Ascending aorta (tissue), 2 donors: ENCODE data around the gene SHANK3. TPM values are rescaled to one million over a fixed set of nuclear protein-coding genes. Genes with fewer than 3 reads are reported as not detected.
A peak's percentile ranks its signal among the peaks of the same experiment; 100 is the strongest.

ENCODE experiments used
- DNase-seq, 2 donors: peaks; one replicate each; pipeline ENCODE4 v3.0.0-alpha.2; 2019; ENCODE audit warnings: low spot score in 2 of 2
- H3K27ac ChIP-seq, 2 donors: fragments of 200-600 bp; sonication (generic); one replicate each; pipeline ENCODE4 v1.5.1; 2016 to 2017; ENCODE audit warnings: mild to moderate bottlenecking in 1 of 2
- H3K27me3 ChIP-seq: fragments of 200-600 bp; sonication (generic); one replicate; pipeline ENCODE4 v1.5.1; 2017
- H3K36me3 ChIP-seq, 2 donors: fragments of 200-600 bp; sonication (generic); one replicate each; pipeline ENCODE4 v1.5.1; 2016
- H3K4me1 ChIP-seq, 2 donors: fragments of 200-600 bp; sonication (generic); one replicate each; pipeline ENCODE4 v1.5.1; 2016 to 2017; ENCODE audit warnings: mild to moderate bottlenecking in 1 of 2
- H3K4me3 ChIP-seq, 2 donors: fragments of 200-600 bp; sonication (generic); one replicate each; pipeline ENCODE4 v1.5.1; 2016 to 2017; ENCODE audit warnings: mild to moderate bottlenecking in 1 of 2
- H3K9me3 ChIP-seq, 2 donors: fragments of 200-600 bp; sonication (generic); one replicate each; pipeline ENCODE4 v1.5.1; 2016
- intact Hi-C: fragments of 100-400 bp; cut with DNase I; formaldehyde crosslinking; loops from one replicate; pipeline ENCODE4 v1.15.1; 2023
- total RNA-seq: library from RNA; depleted of rRNA; stranded (reverse); fragments of >200 nt; gene quantifications from one replicate; pipeline ENCODE4 v1.1.0, GENCODE V29; 2016
- TF ChIP-seq, protein P1 (sequence below), 3 experiments: fragments of 200-600 bp in 2 of 3; fragments of 450-650 bp in 1 of 3; sonication (generic) in 2 of 3; IDR thresholded peaks; one replicate each; pipeline ENCODE4 v1.5.1; 2016 to 2019; ENCODE audit warnings: antibody characterized with exemption in 3 of 3, mild to moderate bottlenecking in 1 of 3, moderate library complexity in 1 of 3

Gene SHANK3
- total RNA-seq, 1 donor from 2014 or later: 128 TPM

DNA sequence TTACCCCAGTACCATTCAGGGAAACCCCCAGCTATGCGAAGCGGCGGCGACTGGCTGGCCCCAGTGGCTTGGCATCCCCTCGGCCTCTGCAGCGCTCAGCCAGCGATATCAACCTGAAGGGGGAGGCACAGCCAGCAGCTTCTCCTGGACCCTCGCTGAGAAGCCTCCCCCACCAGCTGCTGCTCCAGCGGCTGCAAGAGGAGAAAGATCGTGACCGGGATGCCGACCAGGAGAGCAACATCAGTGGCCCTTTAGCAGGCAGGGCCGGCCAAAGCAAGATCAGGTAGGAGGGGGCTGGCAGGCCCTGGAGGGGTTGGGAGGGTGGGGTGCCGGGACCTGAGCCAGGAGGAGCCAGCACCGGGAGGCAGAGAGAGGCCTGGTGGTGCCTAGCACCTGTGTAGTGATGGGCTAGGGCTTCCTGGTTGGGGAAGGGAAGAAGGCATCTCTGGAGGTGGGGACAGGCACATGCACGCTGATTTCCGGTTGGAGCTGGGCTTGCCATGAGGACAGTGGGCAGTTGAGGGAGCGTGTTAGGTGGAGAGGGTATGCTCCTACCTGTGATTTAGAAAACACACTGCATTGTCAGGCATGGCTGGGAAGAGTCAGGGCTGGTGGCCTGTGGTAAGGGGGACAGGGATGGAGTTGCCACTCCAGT, 22.3 kb downstream of the SHANK3 start:
- Histone ChIP-seq H3K27me3 (no peaks in the 10 kb centered on the region), H3K4me1 (no peaks in the 10 kb centered on the region), H3K4me3 (no peak overlapping the region), H3K9me3 (no peaks in the 10 kb centered on the region), H3K36me3 (no peaks in the 10 kb centered on the region), H3K27ac (no peak overlapping the region)
- TF ChIP-seq, protein P1, sequence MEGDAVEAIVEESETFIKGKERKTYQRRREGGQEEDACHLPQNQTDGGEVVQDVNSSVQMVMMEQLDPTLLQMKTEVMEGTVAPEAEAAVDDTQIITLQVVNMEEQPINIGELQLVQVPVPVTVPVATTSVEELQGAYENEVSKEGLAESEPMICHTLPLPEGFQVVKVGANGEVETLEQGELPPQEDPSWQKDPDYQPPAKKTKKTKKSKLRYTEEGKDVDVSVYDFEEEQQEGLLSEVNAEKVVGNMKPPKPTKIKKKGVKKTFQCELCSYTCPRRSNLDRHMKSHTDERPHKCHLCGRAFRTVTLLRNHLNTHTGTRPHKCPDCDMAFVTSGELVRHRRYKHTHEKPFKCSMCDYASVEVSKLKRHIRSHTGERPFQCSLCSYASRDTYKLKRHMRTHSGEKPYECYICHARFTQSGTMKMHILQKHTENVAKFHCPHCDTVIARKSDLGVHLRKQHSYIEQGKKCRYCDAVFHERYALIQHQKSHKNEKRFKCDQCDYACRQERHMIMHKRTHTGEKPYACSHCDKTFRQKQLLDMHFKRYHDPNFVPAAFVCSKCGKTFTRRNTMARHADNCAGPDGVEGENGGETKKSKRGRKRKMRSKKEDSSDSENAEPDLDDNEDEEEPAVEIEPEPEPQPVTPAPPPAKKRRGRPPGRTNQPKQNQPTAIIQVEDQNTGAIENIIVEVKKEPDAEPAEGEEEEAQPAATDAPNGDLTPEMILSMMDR (IDR thresholded peaks at IDR 0.05): no peak
- intact Hi-C loops: no loop called here
- DNase-seq: peak in 1 of 2 donors; percentile 53

DNA sequence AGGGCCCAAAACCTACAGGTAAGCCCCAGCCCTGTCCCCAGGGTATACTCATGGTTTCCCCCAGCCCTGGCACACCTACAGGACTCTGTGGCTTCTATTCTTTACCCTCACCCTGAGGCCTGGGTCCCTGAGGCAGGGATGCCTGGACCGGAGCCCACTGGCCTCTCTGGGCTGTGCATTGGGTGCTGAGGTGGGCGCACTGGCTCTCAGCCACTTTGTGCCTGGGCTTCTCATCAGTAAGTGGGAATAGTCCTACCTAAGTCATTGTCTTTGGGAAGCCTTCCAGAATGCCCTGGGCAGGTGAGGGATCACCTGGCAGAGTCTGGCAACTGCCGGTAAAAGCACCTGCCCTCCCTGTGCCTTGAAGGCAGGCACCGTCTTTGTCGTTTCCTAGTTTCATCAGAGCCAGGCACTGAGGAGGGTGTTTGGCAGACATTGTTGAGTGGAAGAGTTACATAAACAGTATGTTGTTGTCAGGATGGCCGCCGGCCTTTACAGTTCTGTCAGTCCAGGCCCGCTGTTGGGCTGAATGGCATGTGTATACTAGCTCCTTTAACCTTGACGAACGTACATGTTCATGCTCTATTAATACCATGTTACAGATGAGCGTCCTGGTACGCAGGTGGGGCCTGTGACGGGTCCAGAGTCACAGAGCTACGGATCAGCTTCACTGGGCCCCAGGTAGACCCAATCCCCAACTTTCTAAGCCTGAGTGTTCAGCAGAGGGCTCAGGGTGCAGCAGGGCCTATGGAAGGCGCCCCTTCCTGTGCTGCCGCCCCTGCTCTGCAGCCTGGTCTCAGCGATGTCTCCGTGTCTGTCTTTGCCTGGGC, 23.0 kb downstream of the SHANK3 start:
- TF ChIP-seq, protein P1 (IDR thresholded peaks at IDR 0.05): no peak
- peak in 1 of 2 donors; percentile 38 for DNase-seq
- no peaks in the 10 kb centered on the region for H3K27me3 ChIP-seq
- no peak overlapping the region for H3K27ac ChIP-seq
- H3K4me3 ChIP-seq: no peak overlapping the region
- no peaks in the 10 kb centered on the region for H3K9me3 ChIP-seq
- no peaks in the 10 kb centered on the region for H3K4me1 ChIP-seq
- intact Hi-C loops: no loop called here
- H3K36me3 ChIP-seq: no peaks in the 10 kb centered on the region

DNA sequence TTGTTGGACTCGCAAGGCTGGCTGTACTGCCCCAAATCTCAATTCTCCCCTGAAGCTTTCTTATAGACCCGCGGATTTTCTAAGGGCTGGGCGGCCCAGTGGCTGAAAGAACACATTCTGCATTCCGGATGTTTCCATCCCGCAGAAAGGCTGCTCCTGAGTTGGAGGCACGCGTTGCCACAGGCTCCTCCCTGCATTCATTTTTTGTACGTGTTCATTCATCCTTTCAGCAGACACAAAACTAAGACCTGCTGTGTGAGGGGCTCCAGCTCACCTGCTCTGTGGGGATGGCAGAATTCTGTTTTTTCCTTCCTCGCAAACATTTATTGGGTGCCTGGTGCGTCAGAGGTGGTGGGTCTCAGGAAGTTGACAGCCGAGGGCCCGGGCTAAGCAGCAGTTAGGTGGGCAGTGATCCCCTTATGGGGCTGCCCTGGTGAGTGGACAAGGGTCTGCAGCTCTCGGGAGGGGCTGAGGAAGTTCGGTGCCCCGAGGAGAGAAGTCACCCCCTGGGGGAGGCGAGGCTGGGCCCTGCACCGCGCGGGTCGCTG, 23.7 kb downstream of the SHANK3 start:
- TF ChIP-seq, protein P1 (IDR thresholded peaks at IDR 0.05): no peak

DNA sequence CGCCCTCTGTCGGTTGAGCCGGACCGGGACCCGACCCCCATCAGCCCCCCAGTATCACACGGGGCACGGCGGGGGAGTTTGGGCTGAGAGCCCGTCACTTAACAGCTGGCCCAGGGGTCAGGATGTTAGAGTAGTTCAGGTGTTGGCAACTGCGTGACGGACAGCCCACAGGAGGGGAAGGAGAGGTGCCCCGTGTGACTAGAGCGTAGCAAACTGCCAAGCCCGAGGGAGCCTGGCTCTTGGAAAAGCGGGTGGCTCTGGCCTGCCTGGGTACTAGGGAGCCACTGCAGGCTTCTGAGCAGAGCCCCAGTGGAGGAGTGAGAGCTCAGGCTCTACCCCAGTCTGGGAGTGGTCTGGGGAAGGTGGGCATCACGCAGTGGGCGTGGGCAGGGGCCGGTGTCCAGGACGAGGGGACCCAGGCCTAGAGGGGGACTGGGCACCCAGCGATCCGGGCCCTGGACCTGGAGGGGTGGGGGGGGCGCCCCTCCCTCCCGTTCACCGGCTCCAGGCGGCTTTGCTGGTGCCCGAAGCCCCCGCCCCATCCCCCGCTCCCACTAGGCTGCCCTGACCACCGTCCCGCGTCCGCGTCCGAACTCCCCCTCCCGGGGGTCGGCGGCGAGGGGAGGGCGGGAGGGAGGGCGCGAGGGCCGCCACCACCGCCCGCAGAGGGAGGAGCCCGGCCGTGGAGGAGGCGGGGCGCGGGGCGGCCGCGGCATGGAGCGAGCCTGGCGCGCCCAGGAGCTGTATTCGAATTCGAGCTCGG, 24.4 kb downstream of the SHANK3 start:
- H3K27ac ChIP-seq: no peak overlapping the region
- intact Hi-C loops: no loop called here
- no peaks in the 10 kb centered on the region for H3K27me3 ChIP-seq
- TF ChIP-seq, protein P1 (IDR thresholded peaks at IDR 0.05): no peak
- peak overlapping the region; percentile 36 to 41 for H3K4me3 ChIP-seq
- H3K4me1 ChIP-seq: no peaks in the 10 kb centered on the region
- H3K9me3 ChIP-seq: no peaks in the 10 kb centered on the region
- DNase-seq: peak in 1 of 2 donors; percentile 45
- no peaks in the 10 kb centered on the region for H3K36me3 ChIP-seq

More for the DNA sequence above, 23.7 kb downstream of the SHANK3 start:
- Histone ChIP-seq H3K4me3 (no peak overlapping the region), H3K27me3 (no peaks in the 10 kb centered on the region), H3K27ac (no peak overlapping the region), H3K4me1 (no peaks in the 10 kb centered on the region), H3K36me3 (no peaks in the 10 kb centered on the region), H3K9me3 (no peaks in the 10 kb centered on the region)
- intact Hi-C loops: no loop called here
- DNase-seq: peak in 1 of 2 donors; percentile 44

DNA sequence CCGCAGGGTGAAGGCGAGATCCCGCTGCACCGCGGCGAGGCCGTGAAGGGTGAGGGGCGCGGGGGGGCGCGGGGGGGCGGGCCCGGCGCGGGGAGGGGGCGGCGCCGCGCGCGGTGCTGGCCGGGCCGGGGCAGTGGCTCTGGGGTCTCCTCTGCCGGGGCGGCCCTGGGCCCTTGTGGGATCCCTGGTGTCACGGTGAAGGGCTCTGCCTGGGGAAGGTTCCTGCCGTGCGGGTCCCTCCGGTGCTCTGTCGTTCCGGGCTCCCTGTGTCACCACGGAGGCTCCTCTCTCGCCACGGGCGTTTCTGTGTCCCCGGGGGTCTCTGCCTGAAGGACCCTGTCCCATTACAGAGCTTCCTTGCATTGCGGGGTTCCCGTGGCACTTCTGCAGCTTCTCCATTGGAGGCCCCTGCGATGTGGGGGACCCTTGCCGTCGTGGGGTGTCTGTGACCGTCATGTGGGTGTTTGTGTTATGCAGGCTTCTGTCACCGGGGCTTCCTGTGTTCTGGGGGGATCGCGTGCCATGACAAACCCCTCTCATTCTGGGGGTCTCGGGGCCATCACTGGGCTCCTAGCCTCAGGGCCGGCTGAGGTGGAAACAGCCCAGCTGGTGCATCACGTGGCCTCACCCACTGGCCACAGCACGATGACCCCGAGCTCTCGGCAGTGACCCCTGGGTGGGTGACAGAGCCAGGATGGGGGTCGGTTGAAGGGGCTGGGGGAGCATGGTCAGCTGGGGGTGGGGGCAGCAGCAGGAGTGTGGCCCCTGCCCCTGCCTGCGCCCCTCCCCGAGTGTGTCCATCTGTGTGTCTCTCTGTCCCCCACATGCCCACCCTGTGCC, 25.3 kb downstream of the SHANK3 start:
- intact Hi-C loops: no loop called here
- DNase-seq: peak in 1 of 2 donors; percentile 49
- TF ChIP-seq, protein P1 (IDR thresholded peaks at IDR 0.05): no peak
- Histone ChIP-seq H3K27ac (no peak overlapping the region), H3K9me3 (no peaks in the 10 kb centered on the region), H3K36me3 (no peaks in the 10 kb centered on the region), H3K4me1 (no peaks in the 10 kb centered on the region), H3K4me3 (peak overlapping the region in 1 of 2 donors; percentile 30), H3K27me3 (no peaks in the 10 kb centered on the region)
